GM20431 (cell line): ENCODE results near the gene GIPR.
"Not testable (repeated sequence)": the region's sequence is repeated elsewhere in the genome, so short reads cannot be mapped to it uniquely, and the experiment has no call there.

ENCODE experiments used
- in situ Hi-C: fragments of 300-500 bp; cut with MseI, MboI; formaldehyde crosslinking; loops from one replicate; pipeline ENCODE4 v1.15.0; 2020; ENCODE audit warnings: low sequenced_read_pairs; ENCODE audit not compliant: unreplicated experiment

Gene GIPR, protein sequence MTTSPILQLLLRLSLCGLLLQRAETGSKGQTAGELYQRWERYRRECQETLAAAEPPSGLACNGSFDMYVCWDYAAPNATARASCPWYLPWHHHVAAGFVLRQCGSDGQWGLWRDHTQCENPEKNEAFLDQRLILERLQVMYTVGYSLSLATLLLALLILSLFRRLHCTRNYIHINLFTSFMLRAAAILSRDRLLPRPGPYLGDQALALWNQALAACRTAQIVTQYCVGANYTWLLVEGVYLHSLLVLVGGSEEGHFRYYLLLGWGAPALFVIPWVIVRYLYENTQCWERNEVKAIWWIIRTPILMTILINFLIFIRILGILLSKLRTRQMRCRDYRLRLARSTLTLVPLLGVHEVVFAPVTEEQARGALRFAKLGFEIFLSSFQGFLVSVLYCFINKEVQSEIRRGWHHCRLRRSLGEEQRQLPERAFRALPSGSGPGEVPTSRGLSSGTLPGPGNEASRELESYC

DNA sequence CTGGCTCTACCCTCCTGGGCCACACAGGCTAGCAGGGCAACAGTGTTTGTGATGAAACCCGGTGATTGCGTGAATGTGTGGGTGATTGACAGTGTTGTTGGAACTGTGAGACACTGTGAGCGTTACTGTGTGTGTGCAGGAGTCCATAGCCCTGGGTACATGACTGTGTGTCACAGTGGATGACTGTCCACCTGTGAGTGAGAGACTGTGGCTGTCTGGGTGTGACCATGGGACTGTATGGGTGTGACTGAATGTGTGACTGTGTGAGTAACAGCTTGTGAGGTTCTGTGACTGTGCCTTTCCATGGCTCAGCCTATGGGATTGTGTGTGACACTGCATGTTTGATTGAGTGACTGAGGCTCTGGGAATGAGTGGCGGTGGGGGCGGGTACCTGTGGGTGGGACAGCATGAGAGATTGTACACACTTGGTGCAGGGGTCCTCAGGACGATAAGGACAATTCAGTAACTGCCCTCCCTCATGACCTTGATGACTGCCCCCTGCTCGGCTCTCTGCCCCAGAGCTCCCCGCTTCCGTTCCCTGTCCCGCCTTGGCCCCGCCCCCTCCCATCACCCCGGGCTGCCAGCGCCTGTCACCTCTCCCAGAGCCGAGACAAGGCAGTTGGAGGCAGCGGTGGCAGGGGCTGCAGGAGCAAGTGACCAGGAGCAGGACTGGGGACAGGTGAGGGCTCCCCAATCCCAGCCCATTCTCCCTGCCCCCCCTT lies at the start of gene GIPR:
Gene GIPR, plus strand, starts transcription at position 602 of the 722 bp plus-strand sequence. CDS start 1,300 bp downstream, outside the sequence.
- in situ Hi-C loops = no loop called here

DNA sequence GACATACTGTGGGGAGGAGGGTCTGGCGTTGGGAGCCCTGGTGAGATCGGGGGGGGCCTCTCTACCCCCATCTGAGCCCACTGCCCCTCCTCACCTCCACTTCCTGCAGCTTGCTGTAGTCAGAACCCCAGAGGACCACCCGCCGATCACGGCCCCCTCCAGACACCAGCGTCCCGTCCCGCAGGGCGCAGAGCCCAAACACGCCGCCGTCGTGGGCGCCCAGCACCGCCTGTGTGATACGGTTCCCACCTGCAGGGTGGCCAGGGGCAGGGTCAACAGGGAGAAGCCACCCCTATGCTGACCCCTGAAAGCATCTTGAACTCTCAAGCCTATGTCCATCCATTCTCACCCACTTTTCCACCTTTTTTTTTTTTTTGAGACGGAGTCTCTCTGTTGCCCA lies 46.6 kb upstream of the GIPR start:
- in situ Hi-C loops = no loop called here

DNA sequence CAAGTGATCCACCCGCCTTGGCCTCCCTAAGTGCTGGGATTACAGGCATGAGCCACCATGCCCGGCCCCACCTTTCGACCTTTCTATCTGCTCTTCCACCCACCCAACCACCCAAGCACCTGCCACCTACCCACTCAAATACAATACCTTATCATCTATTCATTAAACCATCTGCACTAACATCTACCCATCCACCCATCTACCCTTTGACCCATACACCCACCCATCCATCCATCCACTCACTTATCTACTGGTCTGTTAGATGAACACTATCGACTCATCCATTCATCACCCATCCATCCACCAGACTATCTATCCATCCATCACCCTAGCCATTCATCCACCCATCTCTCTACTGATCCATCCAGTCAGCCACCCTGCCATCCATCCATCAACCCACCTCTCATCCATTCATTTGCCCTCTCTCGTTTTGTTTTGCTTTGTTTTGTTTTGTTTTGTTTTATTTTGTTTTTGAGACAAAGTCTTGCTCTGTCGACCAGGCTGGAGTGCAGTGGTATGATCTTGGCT lies 46.0 kb upstream of the GIPR start:
- in situ Hi-C loops = no loop called here

DNA sequence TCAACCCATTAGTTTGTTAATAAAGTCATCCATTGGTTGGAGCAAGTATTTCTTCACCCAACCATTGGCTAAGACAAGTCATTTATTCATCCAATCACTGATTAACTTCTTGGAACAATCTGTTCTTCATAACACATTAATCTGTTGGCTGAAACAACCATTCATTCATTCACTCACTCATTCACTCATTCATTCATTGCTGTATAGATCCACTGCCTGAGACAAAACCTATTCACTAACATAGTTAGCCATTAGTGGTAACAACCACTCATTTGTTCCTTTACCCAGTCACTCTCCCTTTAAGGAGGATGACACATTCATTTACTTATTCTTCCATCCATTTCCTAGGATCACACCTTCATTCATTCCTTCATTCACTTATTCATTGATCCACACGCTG lies 44.0 kb upstream of the GIPR start:
- in situ Hi-C loops = no loop called here

DNA sequence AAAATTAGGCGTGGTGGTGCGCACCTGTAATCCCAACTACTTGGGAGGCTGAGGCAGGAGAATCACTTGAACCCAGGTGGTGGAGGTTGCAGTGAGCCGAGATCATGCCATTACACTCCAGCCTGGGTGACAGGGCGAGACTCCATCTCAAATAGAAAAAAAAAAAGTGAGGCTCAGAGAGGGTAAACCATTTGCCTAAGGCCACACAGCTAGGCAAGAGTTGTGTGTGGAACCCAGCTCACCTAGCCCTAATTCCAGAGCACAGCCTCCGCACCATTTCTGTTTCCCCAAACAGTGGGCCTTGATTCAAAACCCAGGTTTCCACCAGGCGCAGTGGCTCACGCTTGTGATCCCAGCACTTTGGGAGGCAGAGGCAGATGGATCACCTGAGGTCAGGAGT lies 39.8 kb upstream of the GIPR start:
- in situ Hi-C loops = not testable (repeated sequence)

DNA sequence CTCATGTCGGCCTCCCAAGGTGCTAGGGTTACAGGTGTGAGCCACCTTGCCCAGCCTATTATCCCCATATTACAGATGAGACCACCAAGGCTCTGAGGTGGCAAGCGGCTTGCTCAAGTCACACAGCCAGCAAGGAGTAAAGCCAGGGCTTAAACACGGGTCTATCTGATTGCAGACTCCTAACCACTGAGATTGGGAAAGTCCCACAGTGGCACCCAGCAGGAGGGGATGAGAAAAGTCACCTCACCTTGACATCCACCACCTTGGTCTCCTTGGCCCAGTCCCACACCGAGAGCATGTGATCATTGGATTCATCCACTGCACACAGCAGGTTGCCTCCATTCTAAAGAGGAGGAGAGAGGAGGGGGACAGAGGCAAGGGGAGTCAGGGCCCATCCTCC lies 38.3 kb upstream of the GIPR start:
- in situ Hi-C loops = no loop called here

DNA sequence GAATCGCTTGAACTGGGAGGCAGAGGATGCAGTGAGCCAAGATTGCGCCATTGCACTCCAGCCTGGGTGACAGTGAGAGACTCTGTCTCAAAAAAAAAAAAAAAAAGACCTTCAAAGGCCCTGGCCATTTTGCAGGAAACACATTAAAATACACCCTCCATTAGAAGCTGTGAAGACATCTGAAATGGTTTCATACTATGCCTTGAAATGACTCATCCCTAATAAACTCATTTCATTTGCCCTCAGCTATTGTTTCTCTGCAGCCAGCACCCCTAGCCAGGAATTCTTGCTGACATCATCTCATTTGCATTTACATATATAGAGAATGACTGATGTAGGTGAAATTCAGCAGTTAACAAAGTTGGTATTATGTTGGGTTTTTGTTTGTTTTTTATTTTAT lies 37.6 kb upstream of the GIPR start:
- in situ Hi-C loops = no loop called here

DNA sequence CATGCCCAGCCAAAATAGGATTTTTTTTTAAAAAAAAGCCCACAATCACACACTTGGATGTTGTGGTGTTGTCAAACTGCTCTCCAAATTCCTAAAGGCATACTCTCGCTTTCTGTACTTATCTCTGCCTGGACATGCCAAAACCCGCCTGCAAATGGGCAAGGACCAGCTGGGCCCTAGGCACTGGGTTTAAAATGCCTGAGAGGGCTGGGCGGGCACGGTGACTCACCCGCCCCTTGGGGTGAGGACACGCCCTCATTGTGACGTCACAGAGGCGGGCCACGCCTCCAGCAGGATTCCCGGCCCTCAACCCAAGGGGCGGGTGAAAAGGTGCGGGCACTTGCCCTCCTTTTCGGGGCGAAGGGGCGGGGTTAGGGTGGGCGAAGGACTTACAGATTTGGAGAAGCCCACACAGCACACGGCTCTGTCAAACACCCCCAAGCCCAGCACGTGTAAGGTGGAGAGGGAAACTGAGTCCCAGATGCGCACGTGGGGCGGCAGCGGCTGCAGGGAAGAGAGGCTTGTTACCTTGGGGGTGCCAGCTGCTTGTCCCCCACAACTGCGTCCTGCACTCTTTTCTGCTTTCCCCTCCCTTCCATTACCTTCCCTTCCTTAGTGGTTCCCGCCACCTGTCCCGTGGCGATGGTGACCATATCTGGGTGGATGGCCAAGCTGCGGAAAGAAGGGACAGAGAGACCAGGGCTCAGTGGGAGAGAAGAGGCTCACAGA lies 35.4 kb upstream of the GIPR start:
- in situ Hi-C loops = no loop called here

DNA sequence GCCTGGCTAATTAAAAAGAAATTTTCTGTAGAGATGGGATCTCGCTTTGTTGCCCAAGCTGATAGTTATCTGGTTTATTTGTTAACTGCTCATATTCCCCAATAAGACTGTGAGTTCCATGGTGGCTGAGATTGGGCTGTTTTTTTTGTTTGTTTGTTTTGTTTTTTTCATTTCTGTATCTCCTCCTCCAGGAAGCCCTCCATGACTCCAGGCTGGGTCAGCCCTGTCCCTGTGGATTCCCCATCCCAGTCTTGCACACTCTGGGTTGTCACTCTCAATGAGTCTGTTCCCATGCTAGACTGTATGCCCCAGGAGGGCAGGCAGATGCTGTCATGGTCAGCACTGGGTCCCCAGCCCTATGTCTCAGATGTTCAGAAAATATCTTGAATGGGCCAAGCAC lies 31.7 kb upstream of the GIPR start:
- in situ Hi-C loops = no loop called here

DNA sequence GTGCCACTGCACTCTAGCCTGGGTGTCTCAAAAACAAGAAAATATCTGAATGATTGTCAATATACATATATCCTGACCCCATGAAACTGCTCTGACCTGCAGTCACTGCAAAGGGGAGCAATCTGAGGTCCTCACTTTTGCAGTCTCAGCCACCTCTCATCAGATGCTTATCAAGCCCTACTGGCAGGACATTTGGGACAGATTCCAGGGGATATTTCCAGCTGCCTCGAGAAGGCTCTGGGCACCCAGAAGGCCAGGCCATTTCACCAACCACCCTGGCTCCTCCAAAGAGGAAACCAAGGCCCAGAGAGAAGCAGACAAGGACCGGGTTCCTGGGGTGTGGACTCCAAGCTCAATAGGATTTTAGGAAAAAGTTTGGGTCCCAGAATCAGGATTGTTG lies 31.1 kb upstream of the GIPR start:
- in situ Hi-C loops = no loop called here

DNA sequence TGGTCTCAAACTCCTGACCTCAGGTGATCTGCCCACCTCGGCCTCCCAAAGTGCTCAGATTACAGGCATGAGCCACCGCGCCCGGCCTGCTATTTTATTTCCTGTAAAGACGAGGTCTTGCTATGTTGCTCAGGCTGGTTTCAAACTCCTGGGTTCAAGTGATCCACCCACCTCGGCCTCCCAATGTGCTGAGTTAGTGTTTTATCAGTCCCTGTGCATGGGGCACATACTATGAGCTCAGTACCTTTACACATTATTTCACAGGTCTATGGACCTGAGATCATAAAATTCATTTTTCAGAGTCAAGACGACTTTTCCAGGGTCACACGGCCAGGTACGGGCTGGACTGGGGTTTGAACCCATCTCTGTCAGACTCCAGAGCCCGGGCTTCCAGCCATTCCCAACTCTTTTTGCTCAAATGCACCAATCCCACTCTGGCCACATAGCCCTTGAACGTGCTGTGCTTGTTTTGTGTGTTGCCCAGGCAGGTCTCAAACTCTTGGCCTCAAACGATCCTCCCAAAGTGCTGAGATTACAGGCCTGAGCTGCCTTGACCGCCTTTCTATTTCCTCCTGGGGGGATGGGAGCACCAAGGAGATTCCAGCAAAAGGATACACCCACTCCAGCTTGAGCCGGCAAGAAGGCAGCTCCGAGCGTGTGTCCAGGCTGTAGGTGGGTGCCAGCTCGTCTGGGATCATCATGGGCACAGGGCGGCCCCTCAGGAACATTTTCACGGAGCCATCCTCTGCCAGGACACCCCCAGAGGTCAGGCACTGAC lies 29.9 kb upstream of the GIPR start:
- in situ Hi-C loops = no loop called here

DNA sequence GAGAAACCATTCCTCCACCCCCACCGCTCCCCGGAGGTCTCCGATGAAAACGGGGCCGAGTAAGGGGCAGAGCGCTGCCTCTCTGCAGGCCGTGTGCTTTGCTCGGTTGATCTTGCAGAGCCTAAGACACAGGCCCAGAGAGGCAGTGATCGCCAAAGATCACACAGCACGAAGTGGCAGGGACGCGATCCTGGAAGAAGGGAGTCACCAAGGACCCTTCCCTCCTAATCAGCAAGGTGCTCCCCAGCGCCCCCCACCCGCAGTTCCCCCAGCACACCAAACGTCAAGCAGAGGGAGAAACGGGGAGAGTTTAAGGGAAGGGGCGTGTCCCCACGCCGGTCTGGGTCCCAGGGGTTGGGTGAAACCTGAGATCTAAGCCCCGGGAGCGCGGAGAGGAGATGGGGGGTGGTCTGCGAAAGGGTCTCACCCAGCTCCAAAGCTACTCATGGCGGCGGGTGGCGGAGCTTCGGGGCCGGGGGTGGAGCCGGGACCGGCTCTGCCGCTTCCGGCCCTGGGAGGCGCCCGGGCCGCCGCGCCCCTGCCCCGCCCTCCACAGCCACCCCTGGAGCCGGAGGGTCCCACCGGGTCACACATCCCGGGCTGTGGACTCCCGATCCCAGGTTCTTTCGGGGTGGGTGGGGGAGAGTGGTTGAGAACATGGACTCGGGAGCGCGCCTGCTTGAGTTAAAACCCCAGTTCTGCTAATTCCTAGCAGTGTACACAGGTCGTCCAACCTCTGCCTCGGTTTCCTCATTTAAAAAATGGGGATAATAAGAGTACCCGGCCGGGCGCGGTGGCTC lies 28.9 kb upstream of the GIPR start, which contains the start of gene EML2:
Gene EML2, minus strand, starts transcription at position 468 of the 800 bp plus-strand sequence. Its CDS starts 21 bp downstream, at position 447.
- in situ Hi-C loops = no loop called here

DNA sequence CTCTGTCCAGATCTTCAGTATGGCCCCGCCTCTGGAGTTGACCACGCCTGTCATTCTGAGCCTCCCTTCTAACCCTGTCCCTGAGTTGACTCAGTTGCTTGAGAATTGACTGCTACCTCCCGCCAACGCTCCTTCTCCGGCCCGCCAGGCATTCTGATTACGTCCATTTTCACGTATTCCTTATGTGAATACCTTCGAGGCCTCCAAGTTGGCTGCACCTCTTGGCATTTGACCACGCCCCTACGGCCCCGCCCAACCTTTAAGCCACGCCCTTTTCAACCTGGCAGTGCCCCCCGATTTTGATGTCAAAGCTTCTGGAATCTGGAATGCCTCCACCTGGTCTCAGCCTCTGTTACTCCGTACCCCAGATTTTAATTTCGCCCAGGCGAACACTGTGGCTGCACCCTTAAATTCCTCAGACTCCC lies 27.2 kb upstream of the GIPR start:
- in situ Hi-C loops = no loop called here

DNA sequence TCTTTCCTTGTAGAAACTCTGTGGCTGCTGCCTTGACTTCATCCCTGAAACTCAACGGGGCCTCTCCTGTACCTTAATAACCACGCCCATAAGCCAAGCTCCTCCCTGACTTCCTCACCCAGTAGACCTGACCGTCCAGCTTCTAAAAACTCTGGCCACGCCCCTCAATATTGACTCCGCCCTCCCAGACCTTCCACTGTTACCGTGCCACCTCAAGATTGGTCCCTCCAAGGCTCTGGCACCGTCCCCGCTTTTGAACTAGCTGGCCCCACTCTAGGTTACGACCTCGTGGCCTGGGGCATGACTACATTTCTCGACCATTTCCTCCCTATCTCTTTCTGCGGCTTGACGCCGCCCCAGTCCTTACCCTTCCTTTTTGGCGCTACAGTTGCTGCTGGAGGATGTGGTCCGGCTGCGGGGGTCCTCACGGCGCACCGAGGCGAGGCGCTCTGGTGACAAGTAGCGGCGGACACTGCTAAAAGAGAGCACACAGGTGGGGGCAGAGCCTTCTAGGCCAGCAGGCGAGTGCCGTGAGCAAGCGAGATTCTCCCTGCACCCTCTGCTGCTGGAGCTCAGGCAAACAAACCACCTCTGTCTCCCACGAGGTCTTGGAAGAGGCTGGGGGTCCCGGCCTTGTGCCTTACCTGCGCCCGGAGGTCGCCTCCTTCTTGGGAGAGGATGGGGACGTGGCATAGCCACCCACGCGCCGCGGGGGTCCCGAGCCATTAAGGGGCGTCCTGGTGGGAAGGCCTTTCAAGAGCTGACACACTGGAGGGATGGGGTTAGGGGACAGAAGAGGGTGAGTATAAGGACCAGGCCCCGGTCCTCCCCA lies 26.5 kb upstream of the GIPR start:
- in situ Hi-C loops = no loop called here

DNA sequence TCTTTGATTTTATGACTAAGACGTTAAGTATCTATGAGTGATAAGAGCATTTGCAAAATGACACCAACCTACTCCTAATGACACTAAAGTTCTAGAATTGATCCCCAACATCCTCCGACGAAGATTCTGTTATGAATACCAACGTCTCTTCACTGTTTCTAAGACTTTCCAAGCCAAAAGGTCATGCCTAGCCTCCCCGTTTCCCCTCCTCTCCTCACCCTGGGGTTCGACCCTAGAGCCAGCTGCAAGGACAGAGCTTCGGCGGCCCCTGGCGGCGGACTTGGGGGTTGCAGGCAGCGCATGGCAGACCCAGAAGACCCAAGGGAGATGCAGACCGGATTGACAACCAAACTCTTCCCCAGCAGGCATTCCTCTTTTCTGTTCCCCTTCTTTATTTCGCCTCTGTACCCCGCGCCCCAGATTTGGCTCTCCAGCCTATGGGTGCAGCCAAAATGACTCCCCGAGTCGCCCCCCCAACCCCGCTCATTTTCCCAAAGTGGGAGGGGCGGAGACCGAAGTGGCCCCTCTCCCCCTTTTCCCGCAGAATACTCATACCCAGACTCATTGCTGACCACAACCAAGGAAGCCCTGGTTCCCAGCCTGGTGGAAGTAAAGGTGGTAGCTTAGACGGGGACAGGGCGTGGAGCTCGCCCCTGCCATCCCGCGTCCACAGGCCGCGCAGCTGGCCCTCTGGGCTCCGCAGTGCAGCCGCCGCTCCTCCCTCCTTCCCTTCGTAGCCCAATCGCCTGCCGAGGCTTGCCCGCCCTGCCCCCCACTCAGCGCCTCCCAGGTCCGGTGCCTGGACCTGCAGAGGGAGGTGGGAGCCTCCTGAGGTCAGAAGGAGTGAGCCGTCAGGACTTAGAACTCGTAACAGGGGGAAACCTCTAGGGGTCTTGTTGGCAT lies 24.7 kb upstream of the GIPR start:
- in situ Hi-C loops = no loop called here

DNA sequence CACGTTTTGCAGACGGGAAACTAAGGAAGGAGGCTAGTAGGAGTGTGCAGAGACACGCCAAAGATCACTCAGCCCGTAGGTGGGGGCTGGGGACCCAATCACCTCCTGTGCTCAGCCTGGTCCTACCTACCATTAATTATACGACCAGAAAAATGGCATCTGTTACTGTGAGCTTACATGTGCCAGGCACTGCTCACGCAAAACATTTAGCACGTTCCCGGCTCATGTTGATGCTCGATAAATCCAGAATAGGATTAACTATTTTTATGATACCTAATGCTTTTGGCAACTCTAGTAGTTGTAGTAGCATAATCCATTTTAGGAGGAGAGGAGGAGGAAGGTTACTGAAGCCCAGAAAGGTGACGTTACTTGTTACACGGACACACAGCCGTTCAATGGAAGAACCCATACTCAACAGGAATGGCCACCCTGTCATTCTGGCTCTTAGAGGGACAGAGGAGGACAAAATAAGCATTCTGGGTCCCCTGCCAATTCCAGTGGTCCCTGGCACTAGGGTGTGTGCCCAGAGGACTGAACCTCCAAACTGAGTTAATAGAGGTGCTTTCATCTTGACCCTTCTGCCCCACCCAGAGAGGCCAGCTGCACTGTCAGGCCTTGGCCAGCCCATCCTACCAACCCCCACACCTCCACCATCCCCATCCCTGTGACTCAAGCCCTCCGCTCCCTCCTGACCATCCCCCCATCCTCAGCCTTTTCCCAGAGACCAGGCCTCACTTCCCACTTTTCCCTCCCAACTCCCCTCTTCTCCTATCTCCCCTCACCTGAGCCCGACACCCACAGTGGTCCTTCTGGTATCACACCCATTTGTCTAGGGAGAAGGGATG lies 23.9 kb upstream of the GIPR start:
- in situ Hi-C loops = no loop called here
